ENCODE results near the gene SH3D19. TPM values are rescaled to one million over a fixed set of nuclear protein-coding genes. Genes with fewer than 3 reads are reported as not detected.

Gene SH3D19
- polyA plus RNA-seq, 2 of the 4 experiments (the other 2 are of a cell fraction) = 15.3 to 22.9 TPM

- ATAC-seq (no peak), FAIRE-seq (no peak), DNase-seq (ENCODE audit: low read depth in 1 of 2, low spot score in 1 of 2) (no peak)
- CTCF ChIA-PET = no interaction called here
- no peaks in the 10 kb centered on the region for H3K9me3 ChIP-seq
- POLR2A ChIA-PET = no interaction called here
- no peak overlapping the region for H3K27ac ChIP-seq
- TF ChIP-seq CBX2 (IDR thresholded peaks at IDR 0.05; ENCODE audit: borderline replicate concordance, low read depth) (no peak), HOXB13 (CRISPR knock-in tag; IDR thresholded peaks at IDR 0.05; ENCODE audit: low read depth) (no peak)
- H3K4me2 ChIP-seq = no peak overlapping the region
- peaks cover 7% of the 10 kb centered on the region; the same call in 2 of the 3 replicates for H3K4me1 ChIP-seq
- WGBS (ENCODE audit: missing lambda C conversion rate) = 85% methylated on average over 2 of the region's 2 CpGs
- no peak overlapping the region for H3K4me3 ChIP-seq
Observed at GRCh38 chr4:151219948-151220347, 105.5 kb downstream of the SH3D19 start.

GRCh38 chr4:151219091-151219490, 106.3 kb downstream of the SH3D19 start:
- ChIA-PET CTCF (no interaction called here), POLR2A (no interaction called here)
- DNase-seq (ENCODE audit: low read depth in 1 of 2, low spot score in 1 of 2) = no peak
- H3K4me1 ChIP-seq = peaks cover 7% of the 10 kb centered on the region; the same call in 2 of the 3 replicates
- WGBS (ENCODE audit: missing lambda C conversion rate) = 94% methylated on average over 4 of the region's 4 CpGs
- no peak overlapping the region for H3K27ac ChIP-seq
- no peak for FAIRE-seq
- no peak overlapping the region for H3K4me3 ChIP-seq
- no peak for TF ChIP-seq HES2 (IDR thresholded peaks at IDR 0.05)
- no peak for ATAC-seq
- H3K9me3 ChIP-seq = no peaks in the 10 kb centered on the region
- no peak overlapping the region for H3K4me2 ChIP-seq

GRCh38 chr4:151218343-151218742, 107.1 kb downstream of the SH3D19 start:
- FAIRE-seq = no peak

DNA sequence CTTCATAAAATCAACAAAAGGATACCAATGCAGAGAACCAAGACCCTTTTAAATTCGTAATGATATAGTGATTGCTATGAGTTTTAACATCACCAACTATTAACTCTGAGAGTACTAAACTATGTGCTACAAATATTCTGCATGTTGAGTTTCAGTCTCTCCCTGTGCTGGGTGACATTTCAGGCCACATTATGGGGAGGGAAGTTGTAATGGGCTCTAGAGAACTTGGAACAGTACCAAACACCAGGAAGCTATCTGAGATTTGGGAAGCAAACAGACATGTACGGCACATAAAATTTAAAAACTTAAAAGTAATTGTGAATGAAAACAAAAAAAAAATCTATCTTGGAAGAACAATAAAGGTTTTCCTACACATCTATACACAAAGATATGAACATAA, 108.1 kb downstream of the SH3D19 start:
- FAIRE-seq = no peak
- H3K9me3 ChIP-seq = no peaks in the 10 kb centered on the region
- ChIA-PET CTCF (no interaction called here), POLR2A (no interaction called here)
- WGBS (ENCODE audit: missing lambda C conversion rate) = 89% methylated on average over 2 of the region's 2 CpGs
- peaks cover 7% of the 10 kb centered on the region; the same call in 2 of the 3 replicates for H3K4me1 ChIP-seq
- DNase-seq (ENCODE audit: low read depth in 1 of 2, low spot score in 1 of 2) = no peak
- H3K4me2 ChIP-seq = no peak overlapping the region
- no peak overlapping the region for H3K27ac ChIP-seq
- H3K4me3 ChIP-seq = no peak overlapping the region
- no peak for ATAC-seq
- no peak for TF ChIP-seq HEYL (CRISPR knock-in tag; IDR thresholded peaks at IDR 0.05)
- TF ChIP-seq FOXS1 (CRISPR knock-in tag; IDR thresholded peaks at IDR 0.05) = no peak
- no peak for TF ChIP-seq HOXB5 (CRISPR knock-in tag; IDR thresholded peaks at IDR 0.05)
- no peak for TF ChIP-seq KDM1A (IDR thresholded peaks at IDR 0.05; ENCODE audit: low read depth)
- no peak for TF ChIP-seq ESRRA (IDR thresholded peaks at IDR 0.05; ENCODE audit: borderline replicate concordance, low read length)
- TF ChIP-seq NFE2L2 (conservative IDR thresholded peaks at IDR 0.05; ENCODE audit: low read length) = no peak
- TF ChIP-seq EP300 (IDR thresholded peaks at IDR 0.05) = no peak
- no peak for TF ChIP-seq NPAS2 (CRISPR knock-in tag; IDR thresholded peaks at IDR 0.05; ENCODE audit: borderline replicate concordance)
- TF ChIP-seq FOSL2 (IDR thresholded peaks at IDR 0.05) = no peak
- TF ChIP-seq FOSL2 (CRISPR knock-in tag; IDR thresholded peaks at IDR 0.05) = no peak
- TF ChIP-seq BHLHE40 (IDR thresholded peaks at IDR 0.05; ENCODE audit: low read depth, low read length) = no peak
- TF ChIP-seq HOXA7 (CRISPR knock-in tag; IDR thresholded peaks at IDR 0.05) = no peak
- no peak for TF ChIP-seq ZFP36 (IDR thresholded peaks at IDR 0.05; ENCODE audit: borderline replicate concordance, partially characterized antibody)
- no peak for TF ChIP-seq CBX8 (IDR thresholded peaks at IDR 0.05)
- no peak for TF ChIP-seq EHF (CRISPR knock-in tag; IDR thresholded peaks at IDR 0.05)
- TF ChIP-seq HES2 (IDR thresholded peaks at IDR 0.05) = no peak
- no peak for TF ChIP-seq ZSCAN20 (CRISPR knock-in tag; IDR thresholded peaks at IDR 0.05)
- TF ChIP-seq, protein P1, sequence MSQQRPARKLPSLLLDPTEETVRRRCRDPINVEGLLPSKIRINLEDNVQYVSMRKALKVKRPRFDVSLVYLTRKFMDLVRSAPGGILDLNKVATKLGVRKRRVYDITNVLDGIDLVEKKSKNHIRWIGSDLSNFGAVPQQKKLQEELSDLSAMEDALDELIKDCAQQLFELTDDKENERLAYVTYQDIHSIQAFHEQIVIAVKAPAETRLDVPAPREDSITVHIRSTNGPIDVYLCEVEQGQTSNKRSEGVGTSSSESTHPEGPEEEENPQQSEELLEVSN (IDR thresholded peaks at IDR 0.05; ENCODE audit: borderline replicate concordance, low read depth) = no peak
- TF ChIP-seq ATOH8 (CRISPR knock-in tag; IDR thresholded peaks at IDR 0.05; ENCODE audit: low read depth) = no peak
- no peak for TF ChIP-seq RCOR1 (IDR thresholded peaks at IDR 0.05; ENCODE audit: low read depth, low read length)
- TF ChIP-seq FOSB (CRISPR knock-in tag; IDR thresholded peaks at IDR 0.05) = no peak

More at GRCh38 chr4:151218343-151218742, 107.1 kb downstream of the SH3D19 start:
- WGBS (ENCODE audit: missing lambda C conversion rate) = 55% methylated on average over 2 of the region's 2 CpGs
- ChIA-PET POLR2A (no interaction called here), CTCF (no interaction called here)
- Histone ChIP-seq H3K4me2 (0 out of 3 replicates have a peak overlapping the region, but pooled peaks have one; percentile 4), H3K27ac (no peak overlapping the region), H3K4me3 (no peak overlapping the region), H3K9me3 (no peaks in the 10 kb centered on the region), H3K4me1 (peaks cover 7% of the 10 kb centered on the region; the same call in 2 of the 3 replicates)
- TF ChIP-seq FOSL2 (IDR thresholded peaks at IDR 0.05) (no peak), FOSL2 (CRISPR knock-in tag; IDR thresholded peaks at IDR 0.05) (peak; percentile 36; the same call in 1 of the 2 replicates), HDAC2 (IDR thresholded peaks at IDR 0.05) (no peak)
- ATAC-seq (no peak), DNase-seq (ENCODE audit: low read depth in 1 of 2, low spot score in 1 of 2) (no peak)

Measured in A549 (cell line).